AG20443 (cell line): ENCODE data around the gene ZNF655.
"Not testable (repeated sequence)": the region's sequence is repeated elsewhere in the genome, so short reads cannot be mapped to it uniquely, and the experiment has no call there.

Experiments
- DNase-seq: peaks from one replicate; pipeline ENCODE4 v3.0.0; 2012; ENCODE audit warnings: low spot score, mixed read lengths

The ZNF655 gene

DNA sequence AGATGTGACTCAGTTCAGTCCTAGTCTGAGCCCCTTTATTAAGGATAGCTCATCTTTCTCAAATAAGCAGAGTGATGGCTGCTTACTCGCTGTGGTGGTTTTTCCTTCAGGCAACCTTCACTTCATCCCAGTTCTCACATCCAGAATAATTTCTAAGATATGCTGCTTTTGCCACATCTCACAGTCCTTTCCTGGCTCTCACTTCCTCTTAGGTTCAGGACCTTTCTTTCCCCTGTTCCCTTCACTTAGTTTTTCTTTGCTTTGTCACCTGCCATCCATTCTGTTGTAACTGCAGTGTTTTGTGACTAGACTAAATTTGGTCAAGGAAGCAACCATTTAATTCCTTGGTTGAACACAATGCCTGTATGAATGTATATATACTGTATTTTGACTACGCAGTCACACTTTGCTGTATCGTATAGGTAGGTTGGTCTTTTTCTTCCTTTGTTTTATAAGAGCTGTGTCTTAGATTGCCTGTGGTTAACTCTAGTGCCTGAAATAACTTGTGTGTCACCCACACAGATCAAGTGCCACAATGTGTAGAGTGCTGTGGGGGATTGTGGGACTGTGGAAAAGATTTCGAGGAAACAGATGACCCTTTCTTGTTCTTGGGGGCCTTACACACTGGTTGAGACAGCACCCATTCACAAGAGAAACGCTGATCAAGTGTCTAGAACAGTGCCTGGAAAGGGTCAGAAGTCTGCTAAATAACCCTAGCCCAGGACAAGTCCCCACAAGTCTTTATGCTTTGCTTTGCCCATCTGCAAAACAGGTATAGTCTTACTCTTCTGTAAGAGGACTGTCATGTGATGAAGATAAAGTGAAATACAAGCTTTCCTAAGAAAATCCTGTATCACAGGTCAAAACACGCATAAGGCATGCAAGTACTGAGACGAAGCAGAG, 2.6 kb downstream of the ZNF655 start:
- no peak for DNase-seq

DNA sequence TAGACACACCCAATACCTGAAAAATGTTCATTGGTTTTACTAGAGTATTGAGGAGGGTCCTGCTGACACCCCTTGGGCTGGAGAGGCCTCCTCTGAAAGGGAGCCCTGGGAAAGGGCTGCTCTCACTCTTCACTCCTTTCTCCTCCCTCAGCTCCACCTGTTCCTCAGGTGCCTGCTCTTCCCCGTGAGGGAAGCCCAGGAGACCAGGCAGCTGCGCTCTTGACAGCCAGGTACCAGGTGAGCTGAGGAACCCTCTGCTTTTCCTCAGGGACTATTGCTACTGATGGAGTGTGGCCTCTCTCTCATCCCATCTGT, 3.3 kb downstream of the ZNF655 start:
- DNase-seq, result no peak

DNA sequence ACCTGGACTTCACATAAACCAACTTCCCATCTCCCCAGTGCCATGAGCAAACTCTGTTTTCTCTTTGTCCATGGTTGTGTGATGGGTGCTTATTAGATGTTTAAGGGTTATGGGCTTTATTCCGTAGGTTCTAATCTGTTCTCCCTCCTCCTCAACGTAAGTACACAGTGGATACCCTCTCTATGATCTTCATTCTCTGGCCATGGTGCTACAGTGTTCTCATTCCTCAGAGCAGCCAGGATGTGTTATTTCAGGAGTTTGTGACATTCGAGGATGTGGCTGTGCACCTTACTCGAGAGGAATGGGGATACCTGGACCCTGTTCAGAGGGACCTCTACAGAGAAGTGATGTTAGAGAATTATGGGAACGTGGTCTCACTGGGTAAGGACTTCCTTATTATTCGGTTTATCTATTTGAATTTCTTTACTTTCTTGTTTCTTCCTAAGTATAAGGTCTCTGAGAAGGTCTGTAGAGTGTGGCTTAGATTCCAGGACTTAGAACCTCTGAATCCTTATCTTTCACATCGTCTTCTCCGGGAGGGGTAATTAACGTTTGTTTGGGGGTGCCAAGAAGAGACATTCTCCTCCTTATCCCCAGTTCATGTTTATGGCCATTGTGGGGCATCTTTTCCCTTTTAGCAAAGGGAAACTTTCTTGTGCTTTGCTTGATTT, 3.8 kb downstream of the ZNF655 start:
- no peak for DNase-seq

DNA sequence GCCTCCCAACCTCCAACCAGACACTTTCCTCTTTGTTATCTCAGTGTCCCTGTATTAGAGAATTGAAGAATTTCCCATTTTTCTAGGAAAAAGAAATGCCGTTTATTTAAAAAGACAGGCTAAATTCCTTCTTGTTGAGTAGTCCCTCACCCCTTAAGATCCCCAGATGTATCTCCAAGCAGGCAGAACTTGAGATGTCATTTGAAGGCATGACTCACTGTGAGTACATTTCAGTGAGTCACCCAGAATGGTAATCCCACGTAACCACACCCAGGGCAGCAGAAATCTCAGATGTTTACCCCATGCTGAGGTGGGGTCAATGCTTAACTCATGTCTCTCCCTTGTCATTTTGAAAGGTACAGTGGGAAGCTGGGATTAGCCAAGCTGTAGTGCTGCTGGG, 4.4 kb downstream of the ZNF655 start:
- DNase-seq, result peak; percentile 94

DNA sequence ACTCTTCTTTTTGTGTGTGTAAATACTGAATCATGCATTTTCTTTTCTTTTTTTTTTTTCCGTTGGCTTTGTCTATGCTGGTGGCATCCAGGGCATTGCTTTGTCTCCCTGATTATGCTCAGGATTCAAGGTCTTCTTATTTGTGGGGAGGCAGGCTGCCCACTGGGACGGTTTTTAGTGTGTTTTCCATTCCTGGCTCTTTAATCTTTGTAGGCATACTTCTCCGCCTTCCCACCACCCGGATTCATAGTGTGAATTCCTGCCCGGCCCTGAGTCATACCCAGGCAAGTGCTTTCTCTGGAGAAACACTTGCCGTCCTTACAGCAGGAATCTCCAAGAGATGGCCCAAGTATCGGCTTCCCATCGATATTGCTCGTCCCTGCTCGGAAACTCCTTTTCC, 5.2 kb downstream of the ZNF655 start:
- peak; percentile 56 for DNase-seq

DNA sequence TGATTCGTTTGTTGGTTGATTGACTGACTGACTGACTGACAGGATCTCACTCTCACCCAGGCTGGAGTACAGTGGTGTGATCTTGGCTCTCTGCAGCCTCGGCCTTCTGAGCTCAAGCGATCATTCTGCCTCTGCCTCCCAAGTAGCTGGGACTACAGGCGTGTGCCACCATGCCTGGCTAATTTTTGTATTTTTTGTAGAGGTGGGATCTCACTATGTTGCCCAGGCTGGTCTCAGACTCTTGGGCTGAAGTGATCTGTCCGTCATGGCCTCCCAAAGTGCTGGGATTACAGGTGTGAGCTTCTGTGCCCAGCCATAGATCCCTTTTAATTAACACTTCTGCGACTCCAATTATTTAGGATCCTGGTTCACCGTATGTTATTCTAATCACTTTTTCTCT, 10.3 kb downstream of the ZNF655 start:
- DNase-seq, result not testable (repeated sequence)

DNA sequence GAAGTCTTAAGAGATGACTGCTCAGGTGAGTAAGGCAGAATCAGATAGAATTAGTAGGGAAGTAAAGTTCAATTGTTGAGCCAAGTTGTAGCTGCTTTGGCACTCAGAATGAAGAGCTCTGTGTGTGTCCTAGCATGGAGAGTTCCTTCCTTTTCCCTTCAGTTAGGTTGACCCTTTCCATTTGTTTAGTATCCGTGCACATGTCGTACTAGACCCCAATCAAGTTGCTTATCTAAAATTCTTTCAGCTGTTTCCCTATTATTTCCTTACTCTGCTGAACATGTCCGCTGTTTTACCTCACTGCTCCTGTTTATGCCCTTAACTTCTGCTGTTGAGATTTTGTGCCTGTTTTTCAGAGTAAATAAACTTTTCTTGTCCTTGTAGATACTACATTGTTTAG, 13.3 kb downstream of the ZNF655 start:
- no peak for DNase-seq

DNA sequence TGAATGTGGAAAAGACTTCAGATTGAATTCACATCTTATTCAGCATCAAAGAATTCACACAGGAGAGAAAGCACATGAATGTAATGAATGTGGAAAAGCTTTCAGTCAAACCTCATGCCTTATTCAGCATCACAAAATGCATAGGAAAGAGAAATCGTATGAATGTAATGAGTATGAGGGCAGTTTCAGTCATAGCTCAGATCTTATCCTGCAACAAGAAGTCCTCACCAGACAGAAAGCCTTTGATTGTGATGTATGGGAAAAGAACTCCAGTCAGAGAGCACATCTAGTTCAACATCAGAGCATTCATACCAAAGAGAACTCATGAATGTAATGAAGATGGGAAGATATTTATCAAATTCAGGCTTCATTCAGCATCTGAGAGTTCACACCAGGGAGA, 14.8 kb downstream of the ZNF655 start:
- no peak for DNase-seq

DNA sequence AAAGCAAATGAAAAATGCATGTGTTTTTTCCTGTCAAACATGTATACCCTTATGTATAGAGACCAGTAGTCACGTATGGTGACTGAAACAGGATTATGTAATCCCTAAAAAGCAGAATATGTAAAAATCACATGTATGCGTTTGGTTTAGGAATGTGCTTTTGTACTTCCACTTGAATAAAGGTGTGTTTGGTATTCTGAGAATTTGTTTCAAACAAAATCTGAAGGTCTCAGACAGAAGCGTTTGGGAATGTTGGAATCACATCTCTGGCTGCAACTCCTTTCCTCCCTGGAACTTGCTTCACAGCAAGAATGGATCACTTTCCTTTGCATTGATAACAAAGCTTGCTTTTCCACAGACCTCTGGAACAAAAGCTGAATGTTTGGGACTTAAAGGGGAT, 17.8 kb downstream of the ZNF655 start:
- DNase-seq, result no peak

DNA sequence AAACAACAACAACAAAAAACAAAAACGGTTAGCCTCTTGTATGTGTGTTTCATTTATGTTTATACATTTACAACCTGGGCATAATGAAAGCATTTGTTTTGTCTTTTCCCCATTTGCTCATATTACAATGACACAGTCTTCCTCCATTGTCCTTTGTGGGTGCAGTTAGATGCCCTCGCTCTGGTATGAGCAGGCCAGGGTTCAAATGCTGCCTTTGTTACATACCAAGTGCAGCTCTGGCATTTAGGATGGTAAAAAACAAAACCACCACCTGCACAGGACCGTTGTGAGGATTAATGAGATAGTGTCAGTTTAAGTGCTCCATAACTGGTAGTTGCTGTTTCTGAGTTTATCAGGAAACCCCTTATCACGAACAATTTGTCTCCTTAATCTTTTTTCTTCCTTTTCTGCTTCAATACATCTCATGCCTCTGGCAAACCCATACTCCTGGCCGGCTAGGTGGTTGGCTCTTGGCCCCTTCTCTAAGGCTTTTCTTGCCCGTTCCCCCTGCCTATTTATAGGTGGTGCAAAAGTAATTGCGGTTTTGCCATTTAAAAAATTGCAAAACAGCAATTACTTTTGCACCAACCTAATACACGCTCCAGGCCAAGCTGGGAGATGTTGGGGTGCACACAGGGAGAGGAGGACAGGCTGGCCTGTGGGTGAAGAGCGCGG, 21.0 kb downstream of the ZNF655 start:
- DNase-seq, result no peak

DNA sequence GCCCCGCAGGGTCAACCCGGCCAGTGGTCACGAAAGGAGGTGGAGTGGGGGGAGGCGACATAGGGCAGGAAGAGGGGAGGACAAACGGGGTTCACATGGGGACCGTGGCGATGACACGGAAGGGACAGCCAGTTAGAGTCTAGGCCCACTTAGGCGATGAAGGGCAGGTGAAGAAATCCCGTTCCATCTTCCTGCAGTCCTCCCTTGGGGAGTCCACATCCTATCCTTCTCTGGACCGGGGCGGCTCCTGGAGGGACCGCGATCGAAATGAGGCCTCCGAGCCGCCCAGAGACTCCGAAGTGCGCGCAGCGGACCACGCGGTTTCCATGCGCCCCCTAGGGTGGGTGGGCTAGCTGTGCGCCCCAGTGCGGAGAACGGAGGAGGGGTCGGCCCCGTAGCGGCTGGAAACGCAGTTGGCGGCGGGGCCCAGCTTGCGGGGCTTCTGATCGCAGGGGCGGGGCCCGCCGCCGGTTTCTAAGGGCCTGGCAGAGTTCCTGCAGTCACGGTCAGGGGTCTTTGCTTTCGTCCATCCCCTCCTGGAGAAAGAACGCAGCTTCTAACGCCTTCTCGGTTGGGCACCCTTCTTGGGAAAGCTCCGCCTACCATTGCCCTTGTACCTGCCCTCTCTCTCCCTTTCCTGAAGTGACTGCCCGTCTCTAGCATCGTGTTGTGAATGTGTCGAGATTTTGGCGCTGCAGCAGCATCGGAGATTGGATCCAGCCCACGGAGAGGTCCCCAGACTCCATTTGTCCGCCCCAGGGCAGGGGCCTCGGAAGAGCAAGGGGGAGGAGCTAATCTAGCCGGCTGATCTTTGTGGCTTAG, 21.7 kb downstream of the ZNF655 start:
- DNase-seq, result peak; percentile 57

DNA sequence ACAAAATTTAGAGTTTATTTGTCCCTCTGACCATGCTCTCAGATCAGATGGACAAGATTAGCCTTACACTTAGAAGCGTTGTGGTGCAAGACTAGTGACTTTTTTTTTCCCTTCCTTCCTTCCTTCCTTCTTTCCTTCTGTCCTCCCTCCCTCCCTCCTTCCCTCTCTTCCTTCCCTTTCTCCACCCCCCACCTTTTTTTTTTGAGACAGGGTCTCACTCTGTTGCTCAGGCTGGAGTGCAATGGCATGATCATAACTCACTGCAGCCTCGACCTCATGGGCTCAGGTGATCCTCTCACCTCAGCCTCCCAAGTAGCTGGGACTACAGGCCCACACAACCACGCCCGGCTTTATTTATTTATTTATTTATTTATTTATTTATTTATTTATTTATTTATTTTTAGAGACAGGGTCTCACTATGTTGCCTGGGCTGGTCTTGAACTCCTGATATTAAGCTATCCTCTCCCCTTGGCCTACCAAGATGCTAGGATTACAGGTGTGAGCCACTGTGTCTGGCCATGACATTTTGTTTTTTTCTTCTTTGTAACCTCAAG, 22.4 kb downstream of the ZNF655 start:
- DNase-seq, result not testable (repeated sequence)

DNA sequence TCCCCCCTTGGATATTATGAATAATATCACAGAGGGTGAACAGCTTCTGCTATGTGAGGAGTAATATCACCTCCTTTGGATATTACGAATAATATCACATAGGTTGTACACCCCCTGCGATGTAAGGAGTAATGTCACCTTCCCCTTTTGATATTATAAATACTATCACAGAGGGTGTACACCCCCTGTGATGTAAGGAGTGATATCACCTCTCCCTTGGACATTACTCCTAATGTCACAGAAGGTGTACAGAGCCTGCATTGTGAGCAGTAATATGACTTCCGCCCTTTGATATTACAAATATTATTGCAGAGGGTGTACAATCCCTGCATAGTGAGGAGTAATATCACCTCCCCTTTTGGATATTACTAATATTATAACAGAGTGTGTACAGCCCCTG, 30.4 kb downstream of the ZNF655 start:
- DNase-seq, result no peak

DNA sequence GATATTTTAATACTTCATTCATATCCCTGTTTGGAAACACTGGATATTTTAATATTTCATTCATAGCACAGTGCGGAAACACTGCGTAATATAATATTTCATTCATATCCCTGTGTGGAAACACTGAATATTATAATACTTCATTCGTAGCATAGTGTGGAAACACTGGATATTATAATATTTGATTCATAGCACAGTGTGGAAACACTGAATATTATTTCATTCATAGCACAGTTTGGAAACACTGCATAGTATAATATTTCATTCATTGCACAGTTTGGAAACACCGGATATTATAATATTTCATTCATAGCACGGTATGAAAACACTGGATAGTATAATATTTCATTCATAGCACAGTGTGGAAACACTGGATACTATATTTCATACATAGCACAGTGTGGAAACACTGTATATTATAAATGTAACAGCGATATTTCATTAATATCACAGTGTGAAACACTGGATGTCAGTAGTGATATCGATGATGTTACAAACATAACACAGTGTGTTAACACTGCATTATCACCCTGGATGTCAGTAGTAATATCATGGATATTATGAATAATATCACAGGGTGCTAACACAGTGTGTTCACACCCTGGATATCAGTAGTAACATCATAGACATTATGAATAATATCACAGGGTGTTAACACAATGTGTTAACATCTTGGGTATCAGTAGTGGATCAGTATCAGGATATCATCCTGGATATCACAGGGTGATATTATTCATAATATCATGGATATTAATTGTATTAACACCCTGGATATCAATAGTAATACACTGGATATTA, 36.7 kb downstream of the ZNF655 start:
- DNase-seq, result no peak

DNA sequence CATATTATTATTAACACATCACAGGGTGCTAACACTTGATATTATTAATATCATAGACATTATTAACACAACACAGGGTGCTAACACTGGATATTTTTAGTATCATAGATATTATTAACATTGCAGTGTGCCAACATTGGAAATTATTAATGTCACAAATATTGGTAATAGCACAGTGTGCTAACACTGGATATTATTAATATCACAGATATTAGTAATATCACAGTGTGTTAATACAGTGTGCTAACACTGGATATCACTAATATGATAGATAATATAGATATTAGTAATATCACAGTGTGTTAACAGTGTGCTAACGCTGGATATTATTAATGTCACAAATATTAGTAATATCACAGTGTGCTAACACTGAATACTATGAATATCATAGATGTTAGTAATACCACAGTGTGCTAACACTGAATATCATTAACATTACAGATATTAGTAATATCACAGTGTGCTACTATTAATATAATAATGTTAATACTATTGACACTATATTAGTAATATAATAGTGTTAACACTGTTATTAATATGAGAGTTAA, 38.0 kb downstream of the ZNF655 start:
- no peak for DNase-seq

DNA sequence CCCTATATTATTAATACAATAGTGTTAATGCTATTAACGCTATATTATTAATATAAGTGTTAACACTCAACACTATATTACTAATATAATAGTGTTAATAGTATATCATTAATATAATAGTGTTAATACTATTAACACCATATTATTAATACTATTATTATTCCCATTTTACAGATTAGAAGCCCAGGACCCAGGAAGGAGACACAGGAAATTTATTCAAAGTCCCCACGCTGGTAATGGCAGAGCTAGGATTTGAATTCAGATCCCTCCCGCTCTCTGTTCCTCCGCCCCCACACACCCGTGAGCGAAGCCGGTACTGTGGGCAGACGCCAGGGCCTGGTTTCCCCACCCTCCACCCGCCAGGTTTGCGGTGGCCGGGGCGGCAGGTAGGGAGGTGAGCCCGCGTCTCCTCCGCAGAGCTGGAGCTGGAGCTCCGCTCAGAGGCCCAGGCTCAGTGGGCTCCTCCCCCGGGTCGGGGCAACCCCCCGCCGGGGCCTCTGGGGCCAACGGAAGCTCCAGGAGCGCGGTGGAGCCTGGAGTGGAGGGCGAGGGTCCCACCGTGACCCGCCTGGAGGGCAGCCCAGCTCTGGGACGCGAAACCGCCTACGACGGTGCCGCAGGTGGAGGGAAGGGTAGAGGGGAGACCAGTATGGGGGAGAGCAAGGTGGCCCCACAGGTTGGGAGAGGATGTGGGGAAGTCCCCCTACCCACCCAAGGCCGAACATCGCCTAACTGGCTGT, 39.5 kb downstream of the ZNF655 start, which contains the start of gene TMEM225B:
TMEM225B (plus strand) TSS at position 506 of the 740 bp plus-strand sequence. CDS start 6,122 bp downstream, outside the sequence.
- DNase-seq, result no peak

DNA sequence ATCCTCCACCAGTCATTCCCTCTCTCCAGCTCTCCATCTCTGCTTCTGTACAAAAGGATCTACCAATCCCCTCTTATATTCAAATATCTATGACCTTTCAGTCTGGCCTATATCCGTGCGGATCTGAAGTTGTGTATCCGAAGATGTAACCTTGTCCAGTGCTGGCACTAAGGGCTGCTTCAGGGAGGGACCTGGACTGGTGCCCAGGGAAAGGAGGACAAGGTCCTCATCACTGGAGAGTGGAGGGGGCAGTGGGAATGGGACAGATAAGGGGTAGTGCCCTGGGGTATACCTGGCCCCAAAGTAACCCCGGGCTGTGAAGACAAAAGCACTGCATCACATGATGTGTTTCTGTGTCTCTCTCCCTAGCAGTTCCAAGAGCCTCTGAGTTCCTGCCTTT, 41.4 kb downstream of the ZNF655 start:
- no peak for DNase-seq

DNA sequence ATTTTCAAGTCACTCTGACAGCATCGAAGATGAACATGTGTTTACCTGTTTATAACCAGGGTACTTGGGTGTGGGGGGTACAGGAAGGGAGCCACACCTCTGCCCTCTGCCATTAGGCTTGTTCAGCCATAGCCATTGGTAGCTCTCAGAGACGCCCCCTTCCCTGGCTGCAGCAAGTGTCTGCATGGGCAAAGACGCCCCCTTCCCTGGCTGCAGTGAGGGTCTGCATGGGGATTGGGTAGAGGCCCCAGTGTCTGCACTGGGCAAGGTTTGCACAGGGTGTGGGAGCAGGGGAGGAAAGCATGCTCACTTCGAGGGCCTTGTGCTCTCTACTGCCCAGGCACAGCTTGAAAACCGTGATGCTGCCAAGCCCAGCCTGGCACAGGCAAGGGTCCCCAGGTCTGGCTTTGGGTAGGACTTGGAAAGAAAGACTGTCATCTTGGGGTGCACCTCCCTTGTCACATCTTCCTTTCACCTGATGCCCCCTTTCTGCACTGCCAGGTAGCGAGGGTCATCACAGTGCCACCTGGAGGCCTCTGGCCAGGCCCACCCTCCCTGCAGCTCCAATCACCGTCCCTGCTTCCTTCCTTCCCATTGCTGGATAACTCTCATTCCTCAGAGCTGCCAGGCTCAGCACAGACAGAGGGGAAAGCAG, 43.3 kb downstream of the ZNF655 start:
- DNase-seq, result no peak

DNA sequence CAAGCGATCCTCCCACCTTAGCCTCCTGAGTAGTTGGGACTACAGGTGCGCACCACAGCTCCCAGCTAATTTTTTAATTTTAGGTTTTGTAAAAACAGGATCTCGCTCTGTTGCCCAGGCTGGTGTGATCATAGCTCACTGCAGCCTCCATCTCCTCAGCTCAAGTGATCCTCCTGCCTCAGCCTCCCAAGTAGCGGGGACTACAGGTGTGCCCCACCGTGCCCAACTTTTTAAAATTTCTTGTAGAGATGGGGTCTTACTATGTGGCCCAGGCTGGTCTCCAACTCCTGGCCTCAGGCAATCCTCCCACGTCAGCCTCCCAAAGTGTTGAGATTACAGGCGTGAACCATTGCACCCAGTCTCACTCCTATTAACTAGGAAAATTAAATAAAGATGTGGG, 47.1 kb downstream of the ZNF655 start:
- no peak for DNase-seq
